ENCODE results near the gene LIPH. TPM values are rescaled to one million over a fixed set of nuclear protein-coding genes. Genes with fewer than 3 reads are reported as not detected.
"Not testable (repeated sequence)": the region's sequence is repeated elsewhere in the genome, so short reads cannot be mapped to it uniquely, and the experiment has no call there.

Gene LIPH
- total RNA-seq, 4 donors from 2014 or later = 0.25 TPM; not detected in 3

DNA sequence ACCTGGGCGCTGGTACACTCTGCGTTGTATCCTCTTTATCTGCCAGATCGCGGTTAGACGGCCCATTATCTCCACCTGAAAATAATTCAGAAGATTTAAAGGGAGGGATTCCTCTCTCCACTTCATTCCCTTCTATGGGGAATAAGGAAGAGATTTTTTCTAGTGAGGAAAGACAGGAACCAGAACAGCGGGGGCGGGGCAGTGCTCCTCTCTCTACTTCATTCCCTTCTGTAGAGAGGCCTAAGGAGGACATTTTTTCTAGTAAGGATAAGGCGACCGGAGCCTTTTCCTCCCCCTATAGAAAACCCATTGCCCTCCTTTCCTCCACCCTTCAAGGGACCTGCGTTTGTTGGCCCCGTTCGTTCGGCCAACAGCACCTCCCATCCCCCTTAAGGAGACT, 8.3 kb upstream of the LIPH start:
- no peak for TF ChIP-seq CTCF (IDR thresholded peaks at IDR 0.05)
- DNase-seq (ENCODE audit: low spot score) (no peak), ATAC-seq (ENCODE audit: low FRiP score) (no peak)

- TF ChIP-seq CTCF (IDR thresholded peaks at IDR 0.05) = no peak
- no peak for ATAC-seq (ENCODE audit: low FRiP score)
- no peak for DNase-seq (ENCODE audit: low spot score)
These were observed 7.3 kb upstream of the LIPH start for GRCh38 chr3:185559706-185560090.

DNA sequence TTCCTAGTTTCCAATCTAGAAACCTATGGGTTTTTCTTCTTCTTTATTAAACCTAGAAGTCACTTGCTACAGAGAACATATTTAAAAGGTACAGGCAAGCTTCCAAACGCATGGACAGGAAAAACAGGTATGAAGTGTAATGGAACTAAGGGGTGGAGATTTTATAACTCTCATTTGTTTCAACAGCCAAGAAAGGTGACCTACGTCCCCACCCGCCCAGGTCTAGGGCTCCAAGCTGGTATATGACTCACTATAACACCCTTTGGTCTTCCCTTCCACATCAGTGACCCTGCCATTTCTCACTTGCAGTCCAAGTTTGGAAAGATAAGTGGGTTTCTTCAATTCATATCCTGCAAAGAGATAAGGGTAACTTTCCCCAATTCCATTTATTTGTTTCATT, 6.0 kb upstream of the LIPH start:
- TF ChIP-seq CTCF (IDR thresholded peaks at IDR 0.05) = no peak
- ATAC-seq (ENCODE audit: low FRiP score) (peak; percentile 83), DNase-seq (ENCODE audit: low spot score) (no peak)

GRCh38 chr3:185556640-185557039, 4.3 kb upstream of the LIPH start:
- ATAC-seq (ENCODE audit: low FRiP score); DNase-seq (ENCODE audit: low spot score): not testable (repeated sequence)

DNA sequence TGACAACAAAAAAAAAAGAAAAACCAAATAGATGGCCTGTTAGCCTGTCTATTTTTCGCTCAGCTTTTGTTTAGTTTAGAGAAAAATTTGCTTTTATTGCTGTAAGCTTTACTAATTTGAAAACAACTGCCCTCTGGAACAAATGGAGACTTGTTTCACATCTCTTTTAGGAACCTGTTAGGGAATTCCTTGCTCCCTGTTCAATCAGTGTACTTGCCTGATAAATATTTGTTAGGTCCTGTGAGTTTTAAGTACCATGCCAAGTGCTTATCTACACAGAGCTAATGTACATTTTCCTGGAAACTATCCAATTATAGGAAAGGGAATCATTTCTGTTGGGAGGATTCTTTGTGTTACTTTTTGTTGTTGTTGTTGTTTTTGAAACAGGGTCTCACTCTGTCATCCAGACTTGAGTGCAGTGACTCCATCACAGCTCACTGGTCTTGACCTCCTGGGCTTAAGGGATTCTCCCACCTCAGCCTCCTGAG, 3.5 kb upstream of the LIPH start:
- no peak for TF ChIP-seq CTCF (IDR thresholded peaks at IDR 0.05)
- ATAC-seq (ENCODE audit: low FRiP score) = no peak

DNA sequence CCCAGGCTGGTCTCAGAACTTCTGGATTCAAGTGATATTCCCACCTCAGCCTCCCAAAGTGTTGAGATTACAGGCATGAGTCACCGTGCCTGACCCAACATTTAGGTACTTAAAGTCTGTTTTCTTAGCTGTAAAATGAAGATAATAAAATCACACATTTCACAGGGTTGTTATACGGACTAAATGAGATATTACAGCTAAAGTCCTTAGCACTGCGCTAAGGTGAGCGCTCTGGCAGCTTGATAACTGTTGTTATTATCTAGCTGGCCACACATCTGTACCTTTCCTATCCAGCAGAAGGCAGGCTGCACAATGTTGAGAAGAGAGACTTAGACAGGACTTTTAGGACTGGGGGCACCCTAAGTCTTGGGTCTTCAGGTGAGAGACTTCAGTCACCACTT, 2.7 kb upstream of the LIPH start:
- peak; percentile 29 for ATAC-seq (ENCODE audit: low FRiP score)
- no peak for TF ChIP-seq CTCF (IDR thresholded peaks at IDR 0.05)

More for the DNA sequence above, 3.5 kb upstream of the LIPH start:
- DNase-seq (ENCODE audit: low spot score) = no peak

GRCh38 chr3:185549651-185550111, 2.7 kb downstream of the LIPH start:
- ATAC-seq (ENCODE audit: low FRiP score) (peak; percentile 44), DNase-seq (ENCODE audit: low spot score) (no peak)
- no peak for TF ChIP-seq CTCF (IDR thresholded peaks at IDR 0.05)

More for the DNA sequence above, 2.7 kb upstream of the LIPH start:
- no peak for DNase-seq (ENCODE audit: low spot score)

GRCh38 chr3:185549122-185549521, 3.3 kb downstream of the LIPH start:
- ATAC-seq (ENCODE audit: low FRiP score) (peak; percentile 96), DNase-seq (ENCODE audit: low spot score) (no peak)
- no peak for TF ChIP-seq CTCF (IDR thresholded peaks at IDR 0.05)

Measured in omental fat pad (tissue), 4 donors.